Ovary (tissue), 3 donors: ENCODE measurements around the gene CCND1.

Experiments used
- CTCF ChIP-seq, 3 donors: fragments of 450-650 bp in 2 of 3; fragments of 200-600 bp in 1 of 3; IDR thresholded peaks; one replicate each; pipeline versions ENCODE4 v1.5.1 to v1.8.0; 2016 to 2022; ENCODE audit warnings: antibody characterized with exemption in 3 of 3, mild to moderate bottlenecking in 1 of 3
- EP300 ChIP-seq: sonication (generic); formaldehyde crosslinking; IDR thresholded peaks from one replicate; pipeline ENCODE4 v1.6.1; 2017; ENCODE audit warnings: antibody characterized with exemption
- POLR2A ChIP-seq: fragments of 450-650 bp; IDR thresholded peaks from one replicate; pipeline ENCODE4 v1.6.1; 2017; ENCODE audit warnings: antibody characterized with exemption, mild to moderate bottlenecking, moderate library complexity
- donor health status: DM: no; HTN: no; CAD: no.

- TF ChIP-seq CTCF (IDR thresholded peaks at IDR 0.05) (no peak), POLR2A (no peak), EP300 (no peak)
Measured at GRCh38 chr11:69611548-69612526, 29.1 kb upstream of the CCND1 start.
